Measurements from ENCODE around the gene FITM2. TPM values are rescaled to one million over a fixed set of nuclear protein-coding genes. Genes with fewer than 3 reads are reported as not detected.

The FITM2 gene
- total and polyA plus RNA-seq, 2 donors (not counting 1 experiment from before 2014, with no cell fraction given): 2.0 to 4.3 TPM

DNA sequence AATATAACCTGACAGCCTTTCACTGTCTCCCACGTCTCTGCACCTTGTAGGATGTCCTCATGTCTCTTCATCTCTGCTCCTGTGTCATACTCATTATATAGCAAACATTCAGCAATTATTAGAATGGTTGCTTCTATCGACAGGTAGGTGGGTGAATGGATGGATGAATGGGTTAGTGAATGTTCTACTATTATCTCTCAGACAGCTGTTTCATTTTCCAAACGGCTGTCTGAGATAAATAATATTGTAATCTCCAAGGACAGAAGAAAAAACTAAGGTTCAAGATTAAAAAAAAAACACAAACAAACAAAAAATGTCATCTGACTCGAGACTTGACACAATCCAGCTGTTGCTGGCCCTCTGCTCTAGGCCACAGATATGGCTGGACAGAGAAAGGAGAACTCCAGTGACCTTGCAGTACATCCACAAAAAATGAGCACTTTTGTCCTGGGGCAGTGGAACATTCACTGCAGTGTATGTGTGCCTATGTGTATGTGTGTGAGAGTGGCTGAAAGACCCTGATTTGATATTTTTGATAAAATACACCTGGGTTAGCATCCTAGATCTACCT lies 46.6 kb upstream of the FITM2 start:
- Histone ChIP-seq H3K4me3 (ENCODE audit: control extremely low read depth in 1 of 5, extremely low read depth in 1 of 5, insufficient read depth in 1 of 5, low read depth in 2 of 5, low read length in 4 of 5) (no peak overlapping the region), H3K27me3 (replicated peaks in 1 of 4; ENCODE audit: control extremely low read depth in 1 of 4, control insufficient read depth in 3 of 4, insufficient read depth in 4 of 4, low read length in 3 of 4) (peaks cover 0 to 4% (median 0%) of the 10 kb centered on the region in 4 experiments), H3K27ac (ENCODE audit: low read length in 2 of 2) (no peak overlapping the region), H2AFZ (ENCODE audit: insufficient read depth, low read depth, low read length, poor library complexity, severe bottlenecking) (no peak overlapping the region), H3K36me3 (replicated peaks in 1 of 2; ENCODE audit: control extremely low read depth in 1 of 2, control insufficient read depth in 1 of 2, extremely low read depth in 1 of 2, insufficient read depth in 2 of 2, low read length in 1 of 2) (no peaks in the 10 kb centered on the region), H3K9ac (ENCODE audit: low read length) (no peak overlapping the region), H3K79me2 (ENCODE audit: control insufficient read depth, insufficient read depth, low read length) (no peaks in the 10 kb centered on the region), H4K20me1 (ENCODE audit: control insufficient read depth, insufficient read depth, low read length, poor library complexity, severe bottlenecking) (no peaks in the 10 kb centered on the region), H3K4me1 (ENCODE audit: control insufficient read depth in 2 of 2, insufficient read depth in 2 of 2, low read length in 2 of 2) (no peaks in the 10 kb centered on the region), H3K9me3 (ENCODE audit: control extremely low read depth in 1 of 3, control insufficient read depth in 2 of 3, insufficient read depth in 1 of 3, low read length in 2 of 3) (peaks cover 0 to 4% (median 0%) of the 10 kb centered on the region in 3 donors), H3K4me2 (replicated peaks; ENCODE audit: low read depth, low read length, poor library complexity, severe bottlenecking) (no peak overlapping the region)
- ATAC-seq (ENCODE audit: low read depth) (no peak), DNase-seq (no peak)
- H3K27me3 Mint-ChIP-seq: peaks cover 44% of the 10 kb centered on the region
- WGBS (ENCODE audit: insufficient coverage): no CpG with 5 or more reads among the region's 4 CpGs
- CTCF ChIA-PET: no interaction called here
- intact Hi-C loops (cut with micrococcal nuclease): no loop called here
- POLR2A ChIA-PET: no interaction called here
- no peaks in the 10 kb centered on the region for H3K4me1 Mint-ChIP-seq
- TF ChIP-seq, protein P1, sequence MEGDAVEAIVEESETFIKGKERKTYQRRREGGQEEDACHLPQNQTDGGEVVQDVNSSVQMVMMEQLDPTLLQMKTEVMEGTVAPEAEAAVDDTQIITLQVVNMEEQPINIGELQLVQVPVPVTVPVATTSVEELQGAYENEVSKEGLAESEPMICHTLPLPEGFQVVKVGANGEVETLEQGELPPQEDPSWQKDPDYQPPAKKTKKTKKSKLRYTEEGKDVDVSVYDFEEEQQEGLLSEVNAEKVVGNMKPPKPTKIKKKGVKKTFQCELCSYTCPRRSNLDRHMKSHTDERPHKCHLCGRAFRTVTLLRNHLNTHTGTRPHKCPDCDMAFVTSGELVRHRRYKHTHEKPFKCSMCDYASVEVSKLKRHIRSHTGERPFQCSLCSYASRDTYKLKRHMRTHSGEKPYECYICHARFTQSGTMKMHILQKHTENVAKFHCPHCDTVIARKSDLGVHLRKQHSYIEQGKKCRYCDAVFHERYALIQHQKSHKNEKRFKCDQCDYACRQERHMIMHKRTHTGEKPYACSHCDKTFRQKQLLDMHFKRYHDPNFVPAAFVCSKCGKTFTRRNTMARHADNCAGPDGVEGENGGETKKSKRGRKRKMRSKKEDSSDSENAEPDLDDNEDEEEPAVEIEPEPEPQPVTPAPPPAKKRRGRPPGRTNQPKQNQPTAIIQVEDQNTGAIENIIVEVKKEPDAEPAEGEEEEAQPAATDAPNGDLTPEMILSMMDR (IDR thresholded peaks at IDR 0.05): no peak
- no peak for TF ChIP-seq EZH2 (IDR thresholded peaks at IDR 0.05; ENCODE audit: borderline replicate concordance, insufficient read depth, low read depth, low read length, poor library complexity, severe bottlenecking)
- H3K4me3 Mint-ChIP-seq: no peak overlapping the region
- no peaks in the 10 kb centered on the region for H3K9me3 Mint-ChIP-seq (ENCODE audit: insufficient read depth)
- H3K27ac Mint-ChIP-seq: no peak overlapping the region

DNA sequence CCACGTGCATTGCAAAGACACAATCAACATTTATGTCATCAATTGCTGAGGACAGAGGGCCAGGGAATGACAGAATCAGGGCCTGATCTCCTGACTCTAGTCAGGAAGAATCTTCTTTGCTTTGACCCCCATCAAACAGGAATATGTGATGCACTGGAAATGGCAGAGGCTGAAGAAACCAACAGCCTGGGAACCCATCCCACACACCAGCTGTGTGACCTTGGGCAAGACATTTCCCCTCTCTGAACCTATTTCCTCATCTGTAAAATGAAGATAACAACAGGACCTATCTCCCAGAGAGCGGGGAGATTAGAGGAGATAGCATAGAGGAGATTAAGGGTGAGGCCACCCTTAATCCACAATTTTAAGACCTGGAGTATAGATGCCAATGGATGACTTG lies 46.0 kb upstream of the FITM2 start:
- intact Hi-C loops (cut with micrococcal nuclease): no loop called here
- H4K20me1 ChIP-seq (ENCODE audit: control insufficient read depth, insufficient read depth, low read length, poor library complexity, severe bottlenecking): no peaks in the 10 kb centered on the region
- H3K4me1 Mint-ChIP-seq: no peaks in the 10 kb centered on the region
- H3K79me2 ChIP-seq (ENCODE audit: control insufficient read depth, insufficient read depth, low read length): no peaks in the 10 kb centered on the region
- no peak overlapping the region for H3K27ac Mint-ChIP-seq
- H3K4me1 ChIP-seq (ENCODE audit: control insufficient read depth in 2 of 2, insufficient read depth in 2 of 2, low read length in 2 of 2): no peaks in the 10 kb centered on the region
- DNase-seq (no peak), ATAC-seq (ENCODE audit: low read depth) (no peak)
- no peaks in the 10 kb centered on the region for H3K36me3 ChIP-seq (replicated peaks in 1 of 2; ENCODE audit: control extremely low read depth in 1 of 2, control insufficient read depth in 1 of 2, extremely low read depth in 1 of 2, insufficient read depth in 2 of 2, low read length in 1 of 2)
- peaks cover 0 to 4% (median 0%) of the 10 kb centered on the region in 3 donors for H3K9me3 ChIP-seq (ENCODE audit: control extremely low read depth in 1 of 3, control insufficient read depth in 2 of 3, insufficient read depth in 1 of 3, low read length in 2 of 3)
- H2AFZ ChIP-seq (ENCODE audit: insufficient read depth, low read depth, low read length, poor library complexity, severe bottlenecking): no peak overlapping the region
- H3K9me3 Mint-ChIP-seq (ENCODE audit: insufficient read depth): no peaks in the 10 kb centered on the region
- POLR2A ChIA-PET: no interaction called here
- TF ChIP-seq EZH2 (IDR thresholded peaks at IDR 0.05; ENCODE audit: borderline replicate concordance, insufficient read depth, low read depth, low read length, poor library complexity, severe bottlenecking): no peak
- peaks cover 0 to 4% (median 2%) of the 10 kb centered on the region in 4 experiments for H3K27me3 ChIP-seq (replicated peaks in 1 of 4; ENCODE audit: control extremely low read depth in 1 of 4, control insufficient read depth in 3 of 4, insufficient read depth in 4 of 4, low read length in 3 of 4)
- CTCF ChIA-PET: no interaction called here
- H3K9ac ChIP-seq (ENCODE audit: low read length): no peak overlapping the region
- H3K4me3 Mint-ChIP-seq: no peak overlapping the region
- H3K27ac ChIP-seq (ENCODE audit: low read length in 2 of 2): no peak overlapping the region
- no CpG with 5 or more reads among the region's 2 CpGs for WGBS (ENCODE audit: insufficient coverage)
- H3K27me3 Mint-ChIP-seq: peaks cover 48% of the 10 kb centered on the region
- no peak overlapping the region for H3K4me3 ChIP-seq (ENCODE audit: control extremely low read depth in 1 of 5, extremely low read depth in 1 of 5, insufficient read depth in 1 of 5, low read depth in 2 of 5, low read length in 4 of 5)
- H3K4me2 ChIP-seq (replicated peaks; ENCODE audit: low read depth, low read length, poor library complexity, severe bottlenecking): no peak overlapping the region
